ENCODE data around the gene OPN1SW.

The OPN1SW gene

GRCh38 chr7:128758553-128758952, 17.0 kb downstream of the OPN1SW start:
- no peak for DNase-seq (ENCODE audit: low spot score)

- no peak for DNase-seq (ENCODE audit: low spot score)
Observed at GRCh38 chr7:128757203-128757602, 18.4 kb downstream of the OPN1SW start.

- DNase-seq (ENCODE audit: low spot score), result no peak
Observed at GRCh38 chr7:128755819-128756476, 19.6 kb downstream of the OPN1SW start.

- DNase-seq (ENCODE audit: low spot score), result no peak
Observed at GRCh38 chr7:128755075-128755818, 20.3 kb downstream of the OPN1SW start.

GRCh38 chr7:128752251-128752650, 23.3 kb downstream of the OPN1SW start:
- DNase-seq (ENCODE audit: low spot score), result no peak

GRCh38 chr7:128747327-128748079, 28.1 kb downstream of the OPN1SW start:
- DNase-seq (ENCODE audit: low spot score), result no peak

- no peak for DNase-seq (ENCODE audit: low spot score)
Observed at GRCh38 chr7:128745706-128746105, 29.9 kb downstream of the OPN1SW start.

- no peak for DNase-seq (ENCODE audit: low spot score)
Observed at GRCh38 chr7:128744366-128744905, 31.2 kb downstream of the OPN1SW start.

- DNase-seq (ENCODE audit: low spot score), result no peak
Observed at GRCh38 chr7:128743112-128743772, 32.4 kb downstream of the OPN1SW start.

- no peak for DNase-seq (ENCODE audit: low spot score)
Observed at GRCh38 chr7:128742206-128742605, 33.4 kb downstream of the OPN1SW start.

- DNase-seq (ENCODE audit: low spot score), result no peak
Observed at GRCh38 chr7:128741491-128741890, 34.1 kb downstream of the OPN1SW start.

GRCh38 chr7:128740996-128741395, 34.6 kb downstream of the OPN1SW start:
- no peak for DNase-seq (ENCODE audit: low spot score)

GRCh38 chr7:128739990-128740682, 35.5 kb downstream of the OPN1SW start:
- DNase-seq (ENCODE audit: low spot score), result no peak

GRCh38 chr7:128739048-128739962, 36.3 kb downstream of the OPN1SW start, which contains the start of gene CALU:
TSS of gene CALU (plus strand) at chr7:128739359. CDS start at chr7:128748584, 9,225 bp downstream.
- peak; percentile 99 for DNase-seq (ENCODE audit: low spot score)

GRCh38 chr7:128738570-128739047, 37.0 kb downstream of the OPN1SW start:
- DNase-seq (ENCODE audit: low spot score), result no peak

GRCh38 chr7:128737867-128738385, 37.7 kb downstream of the OPN1SW start:
- peak; percentile 76 for DNase-seq (ENCODE audit: low spot score)

- no peak for DNase-seq (ENCODE audit: low spot score)
Observed at GRCh38 chr7:128737441-128737840, 38.2 kb downstream of the OPN1SW start.

- no peak for DNase-seq (ENCODE audit: low spot score)
Observed at GRCh38 chr7:128735436-128735835, 40.2 kb downstream of the OPN1SW start.

- DNase-seq (ENCODE audit: low spot score), result no peak
Observed at GRCh38 chr7:128734890-128735289, 40.7 kb downstream of the OPN1SW start.

- no peak for DNase-seq (ENCODE audit: low spot score)
Observed at GRCh38 chr7:128733278-128733645, 42.3 kb downstream of the OPN1SW start.
